ENCODE measurements around the gene GALNT10. TPM values are rescaled to one million over a fixed set of nuclear protein-coding genes. Genes with fewer than 3 reads are reported as not detected.

GALNT10 gene
- total and polyA plus RNA-seq, 2 experiments from 2014 or later, result 3.2 to 12.9 TPM

- Mint-ChIP-seq H3K4me1 (peaks cover 22% of the 10 kb centered on the region), H3K9me3 (no peaks in the 10 kb centered on the region), H3K27me3 (ENCODE audit: insufficient read depth, low read depth, poor library complexity) (peaks cover 2% of the 10 kb centered on the region), H3K27ac (no peak overlapping the region), H3K4me3 (no peak overlapping the region), H3K36me3 (ENCODE audit: low read depth) (no peaks in the 10 kb centered on the region)
- TF ChIP-seq EZH2phosphoT487 (IDR thresholded peaks at IDR 0.05; ENCODE audit: unreplicated experiment) (no peak), CREB1 (CRISPR knock-in tag; IDR thresholded peaks at IDR 0.05; ENCODE audit: low read depth) (no peak), CTCF (conservative IDR thresholded peaks at IDR 0.05; ENCODE audit: low read depth in 2 of 2) (no peak), ZNF331 (CRISPR knock-in tag; IDR thresholded peaks at IDR 0.05; ENCODE audit: low read depth) (no peak), POLR2AphosphoS5 (IDR thresholded peaks at IDR 0.05; ENCODE audit: low read depth) (no peak)
- TF ChIP-seq, protein P1, sequence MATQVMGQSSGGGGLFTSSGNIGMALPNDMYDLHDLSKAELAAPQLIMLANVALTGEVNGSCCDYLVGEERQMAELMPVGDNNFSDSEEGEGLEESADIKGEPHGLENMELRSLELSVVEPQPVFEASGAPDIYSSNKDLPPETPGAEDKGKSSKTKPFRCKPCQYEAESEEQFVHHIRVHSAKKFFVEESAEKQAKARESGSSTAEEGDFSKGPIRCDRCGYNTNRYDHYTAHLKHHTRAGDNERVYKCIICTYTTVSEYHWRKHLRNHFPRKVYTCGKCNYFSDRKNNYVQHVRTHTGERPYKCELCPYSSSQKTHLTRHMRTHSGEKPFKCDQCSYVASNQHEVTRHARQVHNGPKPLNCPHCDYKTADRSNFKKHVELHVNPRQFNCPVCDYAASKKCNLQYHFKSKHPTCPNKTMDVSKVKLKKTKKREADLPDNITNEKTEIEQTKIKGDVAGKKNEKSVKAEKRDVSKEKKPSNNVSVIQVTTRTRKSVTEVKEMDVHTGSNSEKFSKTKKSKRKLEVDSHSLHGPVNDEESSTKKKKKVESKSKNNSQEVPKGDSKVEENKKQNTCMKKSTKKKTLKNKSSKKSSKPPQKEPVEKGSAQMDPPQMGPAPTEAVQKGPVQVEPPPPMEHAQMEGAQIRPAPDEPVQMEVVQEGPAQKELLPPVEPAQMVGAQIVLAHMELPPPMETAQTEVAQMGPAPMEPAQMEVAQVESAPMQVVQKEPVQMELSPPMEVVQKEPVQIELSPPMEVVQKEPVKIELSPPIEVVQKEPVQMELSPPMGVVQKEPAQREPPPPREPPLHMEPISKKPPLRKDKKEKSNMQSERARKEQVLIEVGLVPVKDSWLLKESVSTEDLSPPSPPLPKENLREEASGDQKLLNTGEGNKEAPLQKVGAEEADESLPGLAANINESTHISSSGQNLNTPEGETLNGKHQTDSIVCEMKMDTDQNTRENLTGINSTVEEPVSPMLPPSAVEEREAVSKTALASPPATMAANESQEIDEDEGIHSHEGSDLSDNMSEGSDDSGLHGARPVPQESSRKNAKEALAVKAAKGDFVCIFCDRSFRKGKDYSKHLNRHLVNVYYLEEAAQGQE (IDR thresholded peaks at IDR 0.05; ENCODE audit: unreplicated experiment), result no peak
- ATAC-seq (no peak), DNase-seq (ENCODE audit: low spot score) (no peak)
- Histone ChIP-seq H3K79me2 (replicated peaks; ENCODE audit: insufficient read depth) (no peaks in the 10 kb centered on the region), H3F3A (replicated peaks; ENCODE audit: low read depth) (no peaks in the 10 kb centered on the region), H3K36me3 (ENCODE audit: insufficient read depth) (no peaks in the 10 kb centered on the region), H3K4me1 (ENCODE audit: insufficient read depth) (peaks cover 7% of the 10 kb centered on the region), H3K27me3 (ENCODE audit: insufficient read depth) (no peaks in the 10 kb centered on the region), H4K20me1 (replicated peaks; ENCODE audit: insufficient read depth) (no peaks in the 10 kb centered on the region), H3K9me2 (ENCODE audit: insufficient read depth) (no peaks in the 10 kb centered on the region; the same call in 1 of the 2 replicates), H3K4me3 (no peak overlapping the region), H3K4me2 (no peak overlapping the region), H2AFZ (no peak overlapping the region), H3K27ac (ENCODE audit: low read depth) (no peak overlapping the region)
Measured at GRCh38 chr5:154243736-154244135, 53.2 kb downstream of the GALNT10 start.

- Mint-ChIP-seq H3K27me3 (ENCODE audit: insufficient read depth, low read depth, poor library complexity) (peaks cover 2% of the 10 kb centered on the region), H3K36me3 (ENCODE audit: low read depth) (no peaks in the 10 kb centered on the region), H3K9me3 (no peaks in the 10 kb centered on the region), H3K27ac (no peak overlapping the region), H3K4me3 (no peak overlapping the region), H3K4me1 (peaks cover 16% of the 10 kb centered on the region)
- Histone ChIP-seq H3F3A (replicated peaks; ENCODE audit: low read depth) (no peaks in the 10 kb centered on the region), H3K4me2 (no peak overlapping the region), H3K9me2 (ENCODE audit: insufficient read depth) (no peaks in the 10 kb centered on the region; the same call in 1 of the 2 replicates), H3K27ac (ENCODE audit: low read depth) (no peak overlapping the region), H4K20me1 (replicated peaks; ENCODE audit: insufficient read depth) (no peaks in the 10 kb centered on the region), H3K4me3 (no peak overlapping the region), H3K79me2 (replicated peaks; ENCODE audit: insufficient read depth) (no peaks in the 10 kb centered on the region), H2AFZ (no peak overlapping the region), H3K27me3 (ENCODE audit: insufficient read depth) (no peaks in the 10 kb centered on the region), H3K36me3 (ENCODE audit: insufficient read depth) (no peaks in the 10 kb centered on the region), H3K4me1 (ENCODE audit: insufficient read depth) (no peaks in the 10 kb centered on the region)
- TF ChIP-seq NANOG (IDR thresholded peaks at IDR 0.05; ENCODE audit: borderline replicate concordance), result no peak
- no peak for TF ChIP-seq CREB1 (CRISPR knock-in tag; IDR thresholded peaks at IDR 0.05; ENCODE audit: low read depth)
- no peak for TF ChIP-seq EZH2 (IDR thresholded peaks at IDR 0.05; ENCODE audit: low read depth, unreplicated experiment)
- no peak for TF ChIP-seq JUNB (IDR thresholded peaks at IDR 0.05; ENCODE audit: unreplicated experiment)
- no peak for TF ChIP-seq EZH2phosphoT487 (IDR thresholded peaks at IDR 0.05; ENCODE audit: unreplicated experiment)
- TF ChIP-seq, protein P2, sequence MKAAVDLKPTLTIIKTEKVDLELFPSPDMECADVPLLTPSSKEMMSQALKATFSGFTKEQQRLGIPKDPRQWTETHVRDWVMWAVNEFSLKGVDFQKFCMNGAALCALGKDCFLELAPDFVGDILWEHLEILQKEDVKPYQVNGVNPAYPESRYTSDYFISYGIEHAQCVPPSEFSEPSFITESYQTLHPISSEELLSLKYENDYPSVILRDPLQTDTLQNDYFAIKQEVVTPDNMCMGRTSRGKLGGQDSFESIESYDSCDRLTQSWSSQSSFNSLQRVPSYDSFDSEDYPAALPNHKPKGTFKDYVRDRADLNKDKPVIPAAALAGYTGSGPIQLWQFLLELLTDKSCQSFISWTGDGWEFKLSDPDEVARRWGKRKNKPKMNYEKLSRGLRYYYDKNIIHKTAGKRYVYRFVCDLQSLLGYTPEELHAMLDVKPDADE (IDR thresholded peaks at IDR 0.05), result no peak
- TF ChIP-seq ZNF331 (CRISPR knock-in tag; IDR thresholded peaks at IDR 0.05; ENCODE audit: low read depth), result no peak
- TF ChIP-seq POLR2AphosphoS5 (IDR thresholded peaks at IDR 0.05; ENCODE audit: low read depth), result no peak
- ATAC-seq (no peak), DNase-seq (ENCODE audit: low spot score) (no peak)
Measured at GRCh38 chr5:154244476-154244875, 53.9 kb downstream of the GALNT10 start.

All from GM23338 (cell line).